ENCODE data around the gene ANK2.

ANK2 gene

GRCh38 chr4:113397114-113397701 lies 347.8 kb downstream of the ANK2 start:
- DNase-seq (ENCODE audit: low read depth) = no peak

- DNase-seq (ENCODE audit: low read depth) = no peak
Measured at GRCh38 chr4:113398441-113399143, 349.1 kb downstream of the ANK2 start.

GRCh38 chr4:113404167-113404571 lies 354.7 kb downstream of the ANK2 start:
- DNase-seq (ENCODE audit: low read depth) = no peak

- DNase-seq (ENCODE audit: low read depth) = no peak
Measured at GRCh38 chr4:113404841-113405240, 355.4 kb downstream of the ANK2 start.

GRCh38 chr4:113405874-113406722 lies 356.6 kb downstream of the ANK2 start:
- DNase-seq (ENCODE audit: low read depth) = no peak

GRCh38 chr4:113406723-113407016 lies 357.2 kb downstream of the ANK2 start:
- no peak for DNase-seq (ENCODE audit: low read depth)

- no peak for DNase-seq (ENCODE audit: low read depth)
Measured at GRCh38 chr4:113407409-113407808, 358.0 kb downstream of the ANK2 start.

GRCh38 chr4:113409181-113409580 lies 359.7 kb downstream of the ANK2 start:
- no peak for DNase-seq (ENCODE audit: low read depth)

GRCh38 chr4:113410686-113411085 lies 361.2 kb downstream of the ANK2 start:
- DNase-seq (ENCODE audit: low read depth) = no peak

GRCh38 chr4:113411496-113411938 lies 362.1 kb downstream of the ANK2 start:
- DNase-seq (ENCODE audit: low read depth) = peak; percentile 73

GRCh38 chr4:113419631-113420030 lies 370.2 kb downstream of the ANK2 start:
- no peak for DNase-seq (ENCODE audit: low read depth)

GRCh38 chr4:113420938-113421337 lies 371.5 kb downstream of the ANK2 start:
- no peak for DNase-seq (ENCODE audit: low read depth)

GRCh38 chr4:113423631-113424030 lies 374.2 kb downstream of the ANK2 start:
- DNase-seq (ENCODE audit: low read depth) = no peak

- DNase-seq (ENCODE audit: low read depth) = no peak
Measured at GRCh38 chr4:113433116-113433515, 383.7 kb downstream of the ANK2 start.
